Ectodermal cell (in vitro differentiated cells): ENCODE results near the gene LORICRIN. TPM values are rescaled to one million over a fixed set of nuclear protein-coding genes. Genes with fewer than 3 reads are reported as not detected.
"Not testable (repeated sequence)": the region's sequence is repeated elsewhere in the genome, so short reads cannot be mapped to it uniquely, and the experiment has no call there.

Experiments used
- H3K27ac ChIP-seq: 2 replicates; pipeline ENCODE4 v1.7.0; 2013; ENCODE audit warnings: mild to moderate bottlenecking, low read depth, low read length; ENCODE audit not compliant: insufficient read depth, poor library complexity, severe bottlenecking
- H3K27me3 ChIP-seq: 2 replicates; pipeline ENCODE4 v1.7.0; 2013; ENCODE audit warnings: mild to moderate bottlenecking, low read length; ENCODE audit not compliant: insufficient read depth, control insufficient read depth, poor library complexity, severe bottlenecking
- H3K36me3 ChIP-seq: one replicate; pipeline ENCODE4 v1.7.0; 2013; ENCODE audit warnings: low read length; ENCODE audit not compliant: control insufficient read depth, insufficient read depth
- H3K4me1 ChIP-seq: one replicate; pipeline ENCODE4 v1.7.0; 2013; ENCODE audit warnings: low read length; ENCODE audit not compliant: control insufficient read depth, insufficient read depth
- H3K4me3 ChIP-seq: 2 replicates; pipeline ENCODE4 v1.7.0; 2013; ENCODE audit warnings: low read depth, low read length, control low read depth; ENCODE audit not compliant: insufficient read depth
- H3K9me3 ChIP-seq: 2 replicates; pipeline ENCODE4 v1.7.0; 2013; ENCODE audit warnings: mild to moderate bottlenecking, low read length, moderate library complexity; ENCODE audit not compliant: control insufficient read depth
- WGBS, 2 experiments: methylation state at CpG; one replicate each; pipeline ENCODE4 v1.1.7; 2013; ENCODE audit warnings: missing lambda C conversion rate in 2 of 2; 5-methylcytosine and 5-hydroxymethylcytosine counted together
- polyA plus RNA-seq, 4 experiments: library from polyadenylated mRNA; stranded (reverse); fragments of 50-300 nt; gene quantifications; one replicate each; pipeline ENCODE4 v1.2.3, GENCODE V29; 2013

LORICRIN gene, protein sequence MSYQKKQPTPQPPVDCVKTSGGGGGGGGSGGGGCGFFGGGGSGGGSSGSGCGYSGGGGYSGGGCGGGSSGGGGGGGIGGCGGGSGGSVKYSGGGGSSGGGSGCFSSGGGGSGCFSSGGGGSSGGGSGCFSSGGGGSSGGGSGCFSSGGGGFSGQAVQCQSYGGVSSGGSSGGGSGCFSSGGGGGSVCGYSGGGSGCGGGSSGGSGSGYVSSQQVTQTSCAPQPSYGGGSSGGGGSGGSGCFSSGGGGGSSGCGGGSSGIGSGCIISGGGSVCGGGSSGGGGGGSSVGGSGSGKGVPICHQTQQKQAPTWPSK
- not detected for polyA plus RNA-seq (2013, experiment 1 of 4)
- polyA plus RNA-seq (2013, experiment 2 of 4), result not detected
- not detected for polyA plus RNA-seq (2013, experiment 3 of 4)
- not detected for polyA plus RNA-seq (2013, experiment 4 of 4)

DNA sequence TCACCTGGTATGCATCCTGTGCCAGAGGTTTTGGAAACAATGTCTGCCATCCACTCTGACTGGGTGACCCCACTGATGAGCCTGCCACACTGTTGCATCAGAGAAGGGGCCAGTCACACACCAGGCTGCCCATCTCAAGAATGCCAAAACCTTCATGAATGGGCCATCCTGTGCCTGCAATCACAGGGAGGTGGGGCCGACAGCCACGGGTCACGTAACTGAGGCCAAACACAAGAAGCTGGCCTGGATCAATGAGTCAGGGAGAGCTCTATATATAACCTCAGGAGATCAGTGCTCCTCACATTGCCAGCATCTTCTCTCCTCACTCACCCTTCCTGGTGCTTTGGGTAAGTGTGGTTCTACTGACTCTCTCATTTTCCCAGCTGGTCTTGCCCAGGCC is at the start of gene LORICRIN:
LORICRIN (plus strand) TSS at position 301 of the 400 bp plus-strand sequence. CDS start 1,263 bp downstream, outside the sequence.
- 86 to 87% methylated on average over 3 of the region's 3 CpGs for WGBS, 2 experiments
- H3K4me1 ChIP-seq, result peaks cover 3% of the 10 kb centered on the region
- no peaks in the 10 kb centered on the region for H3K36me3 ChIP-seq
- no peaks in the 10 kb centered on the region for H3K9me3 ChIP-seq
- H3K27me3 ChIP-seq, result peaks cover 67% of the 10 kb centered on the region
- no peak within 1 kb of the TSS for H3K27ac ChIP-seq
- no peak within 1 kb of the TSS for H3K4me3 ChIP-seq

DNA sequence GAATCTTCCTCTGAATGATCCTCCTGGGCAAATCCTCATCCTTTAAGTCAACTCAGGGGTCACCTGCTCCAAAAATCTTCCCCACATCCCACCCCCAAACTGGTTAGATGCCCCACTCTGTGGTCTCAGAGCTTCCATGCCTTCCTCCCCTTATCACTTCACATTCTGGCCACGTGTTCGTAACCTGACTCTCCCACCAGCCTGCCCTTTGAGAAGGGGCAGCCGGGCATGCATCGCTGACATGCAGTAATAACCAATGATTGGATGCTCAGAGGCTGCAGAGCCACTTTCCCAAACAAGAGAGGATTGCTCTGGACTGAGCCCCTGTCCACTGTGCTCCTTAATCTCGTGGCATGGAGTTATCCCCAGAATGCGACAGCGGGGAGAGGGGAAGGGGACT is 49.3 kb upstream of the LORICRIN start:
- 71 to 72% methylated on average over 7 of the region's 7 CpGs for WGBS, 2 experiments
- Histone ChIP-seq H3K9me3 (no peaks in the 10 kb centered on the region), H3K4me3 (no peak overlapping the region), H3K4me1 (no peaks in the 10 kb centered on the region), H3K27ac (no peak overlapping the region), H3K36me3 (no peaks in the 10 kb centered on the region), H3K27me3 (no peaks in the 10 kb centered on the region)

DNA sequence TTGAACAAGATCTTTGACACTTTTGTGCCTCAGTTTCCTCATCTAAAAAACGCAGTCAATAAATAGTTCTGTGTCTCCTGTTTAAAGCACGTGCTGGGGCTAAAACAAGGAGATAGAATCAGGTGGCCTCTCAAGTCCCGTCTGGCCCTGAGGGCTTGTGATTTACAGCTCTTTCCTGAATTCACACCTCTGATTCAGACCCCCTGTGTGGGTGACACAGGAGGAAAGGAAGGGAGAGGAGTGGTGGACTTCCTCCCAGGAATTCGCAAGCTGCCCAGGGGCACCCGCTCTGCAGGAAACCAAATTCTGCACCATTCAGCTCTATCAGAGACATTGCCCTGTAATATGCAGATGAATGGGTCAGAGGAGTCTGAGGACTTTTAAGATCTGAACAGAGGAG is 47.3 kb upstream of the LORICRIN start:
- Histone ChIP-seq H3K4me3 (no peak overlapping the region), H3K4me1 (no peaks in the 10 kb centered on the region), H3K27ac (no peak overlapping the region), H3K27me3 (no peaks in the 10 kb centered on the region), H3K36me3 (no peaks in the 10 kb centered on the region), H3K9me3 (no peaks in the 10 kb centered on the region)
- WGBS, 2 experiments, result 78 to 85% methylated on average over 5 of the region's 5 CpGs

DNA sequence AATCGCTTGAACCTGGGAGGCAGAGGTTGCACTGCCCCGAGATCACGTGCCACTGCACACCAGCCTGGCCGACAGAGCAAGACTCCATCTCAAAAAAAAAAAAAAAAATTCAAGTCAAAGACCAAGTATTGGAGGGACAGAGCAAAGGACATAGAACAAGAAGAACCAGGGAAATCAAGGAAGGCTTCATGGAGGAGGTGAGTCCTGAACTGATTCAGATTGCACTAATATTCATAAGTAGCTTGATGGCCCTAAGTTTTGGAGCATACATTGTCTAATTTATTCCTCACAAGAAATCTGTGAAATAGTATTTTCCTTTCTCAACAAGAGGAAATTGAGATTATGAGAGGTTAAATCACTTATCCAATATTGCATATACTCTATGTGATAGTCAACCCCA is 46.0 kb upstream of the LORICRIN start:
- Histone ChIP-seq H3K9me3 (no peaks in the 10 kb centered on the region), H3K27me3 (no peaks in the 10 kb centered on the region), H3K4me1 (no peaks in the 10 kb centered on the region), H3K4me3 (no peak overlapping the region), H3K36me3 (no peaks in the 10 kb centered on the region), H3K27ac (no peak overlapping the region)
- WGBS, 2 experiments, result 92 to 98% methylated on average over 4 of the region's 4 CpGs

DNA sequence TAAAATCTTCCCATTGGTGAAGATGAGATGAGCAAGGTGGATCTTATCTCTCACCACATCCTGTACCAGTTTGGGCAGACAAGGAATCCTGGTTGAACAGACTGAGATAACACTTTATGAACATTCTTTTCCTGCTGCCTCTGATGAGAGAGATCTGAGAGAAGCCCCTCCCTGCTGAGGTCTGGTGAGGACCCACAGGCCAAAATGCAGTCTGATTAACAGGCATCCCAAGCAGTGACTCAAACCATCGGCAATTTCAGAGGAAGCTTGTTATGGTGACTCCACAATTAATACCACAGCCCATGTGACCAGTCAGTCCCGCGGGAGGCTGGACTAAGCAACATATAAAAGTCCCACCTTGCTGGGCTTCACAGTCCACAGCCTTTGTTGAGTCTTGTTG is 42.3 kb upstream of the LORICRIN start, which contains the start of gene PRR9:
PRR9 (plus strand) TSS at position 373 of the 400 bp plus-strand sequence. CDS start 561 bp downstream, outside the sequence.
- H3K27me3 ChIP-seq, result peaks cover 3% of the 10 kb centered on the region
- H3K27ac ChIP-seq, result no peak within 1 kb of the TSS
- no peaks in the 10 kb centered on the region for H3K4me1 ChIP-seq
- no peaks in the 10 kb centered on the region for H3K36me3 ChIP-seq
- no peaks in the 10 kb centered on the region for H3K9me3 ChIP-seq
- H3K4me3 ChIP-seq, result no peak within 1 kb of the TSS
- 60 to 73% methylated on average over 3 of the region's 3 CpGs for WGBS, 2 experiments

DNA sequence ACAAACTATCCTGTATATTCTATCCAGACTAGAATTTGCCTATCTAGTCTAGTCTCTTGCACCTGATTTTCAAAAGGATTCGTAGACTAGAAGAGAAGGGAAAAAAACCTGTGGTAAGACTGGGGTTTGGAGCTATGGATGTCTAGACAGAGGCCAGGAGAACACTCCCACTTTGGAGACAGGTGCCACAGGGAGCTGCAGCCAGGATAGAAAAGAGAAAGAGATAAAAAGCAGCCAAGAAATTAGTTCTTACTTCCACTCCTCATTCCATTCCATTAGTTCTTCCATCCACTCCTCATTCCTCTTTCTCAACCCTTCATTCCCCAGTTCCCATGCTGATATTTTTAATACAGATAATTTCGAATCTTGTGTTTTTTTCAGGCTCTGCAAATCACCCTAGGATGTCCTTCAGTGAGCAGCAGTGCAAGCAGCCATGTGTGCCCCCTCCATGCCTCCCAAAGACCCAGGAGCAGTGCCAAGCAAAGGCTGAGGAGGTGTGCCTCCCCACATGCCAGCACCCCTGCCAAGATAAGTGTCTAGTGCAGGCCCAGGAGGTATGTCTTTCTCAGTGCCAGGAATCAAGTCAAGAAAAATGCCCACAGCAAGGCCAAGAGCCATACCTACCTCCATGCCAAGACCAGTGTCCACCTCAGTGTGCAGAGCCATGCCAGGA is 41.6 kb upstream of the LORICRIN start:
- H3K9me3 ChIP-seq, result no peaks in the 10 kb centered on the region
- H3K4me1 ChIP-seq, result no peaks in the 10 kb centered on the region
- no peaks in the 10 kb centered on the region for H3K36me3 ChIP-seq
- no peak overlapping the region for H3K27ac ChIP-seq
- WGBS, 2 experiments, result 76 to 78% methylated on average over 2 of the region's 2 CpGs
- H3K4me3 ChIP-seq, result no peak overlapping the region
- peaks cover 3% of the 10 kb centered on the region for H3K27me3 ChIP-seq

DNA sequence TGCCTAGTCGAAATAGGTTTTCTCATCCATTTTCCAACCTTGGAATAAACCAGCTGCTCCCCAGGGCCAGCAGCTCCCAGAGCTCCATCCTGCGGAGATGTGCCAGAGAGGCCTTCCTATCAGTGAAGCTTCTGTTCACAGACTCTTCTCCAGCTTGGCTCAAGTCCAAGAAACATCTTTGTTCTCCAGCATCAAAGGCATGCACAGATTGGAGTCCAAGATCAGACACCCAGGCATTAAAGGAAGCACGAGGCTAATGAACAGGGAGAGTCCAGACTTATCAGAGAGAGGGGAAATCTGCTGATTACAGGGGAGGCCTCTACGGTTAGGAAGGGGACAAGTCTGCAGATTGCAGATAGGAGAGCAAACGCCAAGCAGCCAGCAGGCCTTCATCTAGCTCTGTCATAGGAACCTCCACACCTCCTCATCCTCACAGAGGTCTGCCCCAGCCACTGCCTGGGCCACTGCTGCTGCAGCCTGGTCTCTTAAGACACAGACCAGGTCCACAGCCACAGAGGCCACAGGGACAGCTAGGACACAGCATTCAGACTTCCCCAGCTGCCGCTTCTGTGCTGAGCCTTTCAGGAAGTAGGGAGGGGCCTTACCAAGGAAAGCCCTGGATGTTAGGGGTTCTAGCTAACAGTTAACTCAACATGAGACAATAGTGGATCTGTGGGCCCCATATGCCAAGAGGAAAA is 38.7 kb upstream of the LORICRIN start:
- Histone ChIP-seq H3K36me3 (no peaks in the 10 kb centered on the region), H3K4me3 (no peak overlapping the region), H3K27me3 (peaks cover 3% of the 10 kb centered on the region), H3K9me3 (no peaks in the 10 kb centered on the region), H3K4me1 (no peaks in the 10 kb centered on the region), H3K27ac (no peak overlapping the region)
- WGBS, 2 experiments, result 85 to 89% methylated on average over 6 of the region's 6 CpGs

DNA sequence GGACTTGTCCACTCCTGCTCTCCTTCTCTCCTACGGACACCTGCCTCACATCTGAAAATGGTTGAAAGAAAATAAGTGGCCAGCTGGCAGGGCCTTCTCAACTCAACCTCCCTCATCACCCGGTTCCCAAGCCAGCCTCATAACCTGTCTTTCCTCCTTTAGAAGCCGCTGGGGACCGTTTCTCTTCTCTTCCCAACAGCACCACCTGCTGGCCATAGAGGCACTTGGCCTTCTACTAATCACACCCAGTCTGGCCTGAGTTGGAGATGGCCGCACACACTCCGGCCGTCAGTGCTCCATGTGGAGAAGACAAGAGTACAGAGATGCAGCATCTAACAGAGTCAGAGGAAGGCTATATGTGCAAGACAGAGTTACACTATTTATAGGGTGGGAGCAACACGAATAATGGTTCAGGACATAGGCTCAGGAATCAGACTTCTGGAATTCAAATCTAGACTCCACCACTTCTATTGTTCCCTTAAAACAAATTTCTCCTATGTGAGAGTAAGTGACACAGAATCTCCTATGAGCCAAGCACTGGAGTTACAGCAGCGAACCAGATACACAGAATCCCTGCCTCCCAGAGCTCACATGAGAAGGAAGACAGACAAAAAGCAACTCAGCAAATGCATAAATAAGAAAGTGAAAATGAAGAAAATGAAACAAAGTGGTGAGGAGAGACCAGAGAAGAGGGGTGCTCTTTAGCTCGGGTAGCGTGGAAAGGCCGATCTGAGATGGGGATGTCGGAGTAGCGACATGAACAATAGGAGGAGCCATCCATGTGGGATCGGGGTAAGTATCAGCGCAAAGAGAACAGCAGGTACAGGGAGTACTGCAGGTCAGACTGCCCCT is 36.2 kb upstream of the LORICRIN start:
- WGBS, 2 experiments, result 68 to 71% methylated on average over 14 to 15 of the region's 16 CpGs
- not testable (repeated sequence) for H3K4me3 ChIP-seq, H3K27ac ChIP-seq, H3K4me1 ChIP-seq, H3K36me3 ChIP-seq, H3K27me3 ChIP-seq, H3K9me3 ChIP-seq

DNA sequence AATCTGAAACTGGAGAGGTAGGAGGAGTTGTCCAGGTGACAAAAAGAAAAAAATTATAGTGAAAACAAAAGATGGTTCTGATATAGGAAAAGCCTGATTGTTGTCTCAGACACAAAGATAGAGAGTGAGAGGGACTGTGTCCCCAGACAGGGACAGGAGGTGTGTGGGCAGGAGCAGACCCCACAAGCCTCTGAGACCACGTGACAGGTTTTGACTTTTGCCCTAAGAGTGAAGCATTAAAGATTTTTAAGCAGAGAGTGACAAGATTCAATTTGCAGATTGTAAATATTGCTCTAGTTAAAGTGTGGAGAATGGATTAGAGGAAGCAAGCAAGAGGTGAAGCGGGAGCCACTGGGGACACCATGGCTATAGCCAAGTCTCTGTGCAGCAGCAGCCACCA is 31.7 kb upstream of the LORICRIN start:
- Histone ChIP-seq H3K27ac (no peak overlapping the region), H3K4me1 (no peaks in the 10 kb centered on the region), H3K27me3 (no peaks in the 10 kb centered on the region), H3K36me3 (no peaks in the 10 kb centered on the region), H3K9me3 (no peaks in the 10 kb centered on the region), H3K4me3 (no peak overlapping the region)
- WGBS, 2 experiments, result 72 to 85% methylated on average over 2 of the region's 2 CpGs
